GM21528 (cell line): ENCODE results near the gene COL6A3.
"Not testable (repeated sequence)": the region's sequence is repeated elsewhere in the genome, so short reads cannot be mapped to it uniquely, and the experiment has no call there.

ENCODE experiments used
- ATAC-seq: cut with Tn5 transposase; IDR thresholded peaks from one replicate; pipeline ENCODE4 v1.9.1; 2021; ENCODE audit warnings: mild to moderate bottlenecking, moderate library complexity; ENCODE audit not compliant: unreplicated experiment, low FRiP score

Gene COL6A3

DNA sequence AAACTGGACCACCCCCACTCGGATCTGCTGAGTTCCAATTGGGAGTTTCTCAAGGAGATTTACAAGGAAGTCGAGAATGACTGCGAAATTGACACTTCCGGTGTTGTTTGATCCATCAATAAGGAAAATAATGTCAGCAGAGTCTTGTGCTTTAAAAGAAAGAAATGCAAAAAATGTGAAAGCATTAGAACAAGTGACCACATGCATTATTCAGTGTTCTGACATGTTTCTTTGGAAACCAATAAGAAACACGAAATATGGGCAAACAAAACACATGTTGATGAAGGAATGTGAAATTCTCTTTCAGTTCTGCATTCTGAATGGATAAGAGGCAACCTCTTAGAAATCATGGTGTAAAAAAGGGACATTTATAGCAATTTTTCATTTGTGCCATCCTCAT is 25.9 kb downstream of the COL6A3 start:
- no peak for ATAC-seq

DNA sequence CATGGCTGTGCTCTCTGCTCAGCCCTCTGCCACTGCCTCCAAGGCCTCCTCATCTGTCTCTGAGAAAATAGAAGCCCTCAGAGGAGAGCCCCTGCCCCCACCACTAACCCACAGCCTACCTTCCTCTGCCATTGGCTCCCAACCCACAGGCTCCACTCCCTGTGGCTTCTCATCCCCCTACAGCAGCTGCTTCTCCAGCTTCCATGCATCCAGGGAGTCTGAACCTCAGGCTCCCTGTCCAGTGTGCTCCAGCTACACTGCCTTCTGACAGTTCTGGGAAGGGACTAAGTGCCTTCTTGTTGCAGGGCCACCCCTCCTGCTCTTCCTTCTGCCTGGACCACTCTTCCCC is 29.3 kb downstream of the COL6A3 start:
- ATAC-seq: no peak

DNA sequence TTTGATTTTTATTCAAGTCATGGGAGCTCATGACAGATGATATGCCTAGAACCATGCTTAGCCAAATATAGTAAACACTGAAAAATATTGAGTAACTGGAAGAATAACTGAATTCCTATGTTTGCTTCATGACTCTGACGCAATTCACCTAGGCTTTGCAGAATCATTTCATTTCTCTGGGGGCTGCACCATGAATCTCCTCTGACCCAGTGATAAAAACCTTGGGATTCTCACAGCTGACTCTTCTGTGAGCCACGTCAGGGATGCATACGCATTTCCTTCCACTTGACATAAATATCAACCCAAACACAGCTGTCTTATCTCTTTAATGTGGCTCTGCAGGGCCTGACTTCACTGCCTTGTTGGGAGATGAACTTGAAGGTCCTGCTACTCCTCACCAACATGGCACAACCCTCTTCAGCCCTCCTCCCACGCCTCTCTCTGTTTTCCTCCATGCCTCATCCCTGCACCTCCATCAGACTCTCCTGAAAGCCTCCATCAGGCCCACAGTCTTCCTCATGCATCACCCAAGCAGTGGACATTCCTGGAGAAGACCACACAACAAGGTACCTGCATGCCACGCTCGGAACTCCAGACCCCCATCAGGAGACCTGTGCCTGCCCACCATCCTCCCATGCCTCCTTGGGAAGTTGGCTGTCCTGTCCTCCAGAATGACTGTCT is 29.8 kb downstream of the COL6A3 start:
- ATAC-seq: no peak

DNA sequence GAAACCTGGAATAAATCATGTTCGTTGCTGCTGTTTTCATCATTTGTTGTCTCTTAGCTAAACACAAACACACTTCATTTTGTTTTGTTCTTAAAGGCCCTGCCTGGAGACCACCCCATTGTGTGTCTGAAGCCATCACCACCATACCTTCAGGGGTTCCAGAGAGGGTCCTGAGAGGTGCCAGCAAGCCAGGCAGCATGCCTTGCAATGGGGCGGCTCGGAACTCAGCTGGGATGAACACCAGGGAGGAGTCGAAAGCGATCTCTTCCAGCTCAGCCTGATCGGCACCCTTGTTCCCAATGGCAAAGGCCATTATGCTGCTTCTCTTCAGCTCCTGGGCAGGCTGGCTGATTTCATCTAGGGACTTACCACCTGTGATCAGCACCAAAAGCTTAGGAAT is 33.2 kb downstream of the COL6A3 start:
- ATAC-seq: no peak

DNA sequence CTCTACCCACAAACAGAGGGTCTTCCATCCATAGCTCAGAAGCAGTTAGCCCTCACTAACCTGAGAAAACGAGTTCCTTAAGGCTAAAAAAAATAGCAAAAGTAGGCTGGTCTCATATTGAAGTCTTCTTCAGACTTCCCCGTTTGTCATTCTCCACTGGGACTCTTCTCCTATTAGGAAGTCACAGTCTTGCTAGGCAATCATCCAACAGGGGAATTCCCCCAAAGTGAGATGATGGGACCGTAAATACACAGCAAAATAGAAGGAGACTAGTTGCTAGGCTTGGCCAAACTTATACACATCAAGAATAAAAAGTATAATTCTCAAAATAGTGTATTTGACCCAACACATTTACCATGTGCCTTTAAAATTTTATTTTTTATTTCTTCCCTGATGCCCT is 34.3 kb downstream of the COL6A3 start:
- no peak for ATAC-seq

DNA sequence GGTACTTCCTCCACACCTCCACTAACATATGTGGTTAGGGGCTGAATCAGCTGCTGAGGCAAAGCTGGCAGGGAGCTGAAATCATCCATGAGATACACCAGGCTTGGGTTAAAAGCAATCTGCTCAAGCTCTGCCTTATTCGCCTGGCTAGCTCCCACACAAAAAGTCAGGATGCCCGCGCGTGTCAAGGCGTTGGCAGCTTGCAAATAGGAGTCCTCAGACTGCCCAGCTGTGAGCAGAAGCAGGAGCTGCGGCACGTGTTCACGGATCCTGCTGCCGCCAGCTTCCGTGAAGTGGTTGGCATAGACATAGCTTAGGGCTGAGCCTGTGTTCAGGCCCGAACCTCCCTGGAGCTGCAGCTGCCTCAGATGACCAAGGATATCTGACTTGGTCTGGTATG is 35.3 kb downstream of the COL6A3 start:
- ATAC-seq: no peak

DNA sequence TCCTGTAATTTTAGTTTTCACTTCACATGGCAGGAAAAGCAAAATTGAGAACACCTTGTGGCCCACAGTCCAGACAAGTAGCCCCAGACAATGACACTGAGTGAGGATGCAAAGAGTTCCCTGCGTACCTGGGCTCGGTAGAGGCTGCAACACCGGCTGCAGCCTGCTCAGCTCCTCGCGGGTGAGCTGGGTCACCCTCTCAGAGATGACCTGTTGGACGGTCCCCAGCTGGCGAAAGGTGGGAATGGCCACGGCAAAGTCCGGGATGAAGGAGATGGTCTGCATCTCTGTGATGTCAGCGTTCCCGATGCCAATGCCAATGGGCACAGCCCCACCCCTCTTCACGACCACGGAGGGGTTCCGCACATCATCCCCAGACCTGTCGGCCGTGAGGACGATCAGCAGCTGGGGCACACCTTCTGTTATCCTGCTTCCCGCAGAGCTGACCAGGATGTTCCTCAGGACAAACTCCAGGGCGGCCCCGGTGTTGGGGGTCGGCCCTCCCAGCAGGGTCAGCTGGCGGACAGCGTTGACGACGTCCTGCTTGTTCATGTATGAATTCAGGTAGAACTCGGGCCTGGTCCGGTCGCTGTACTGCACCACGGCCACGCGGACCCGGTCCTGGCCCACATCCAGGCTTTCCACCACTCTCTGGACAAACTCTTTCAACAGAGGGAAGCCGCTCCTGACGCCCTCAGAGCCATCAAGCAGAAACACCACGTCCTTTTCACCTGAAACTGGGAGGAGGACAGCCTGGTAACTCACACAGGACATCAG is 39.5 kb downstream of the COL6A3 start:
- ATAC-seq: no peak

DNA sequence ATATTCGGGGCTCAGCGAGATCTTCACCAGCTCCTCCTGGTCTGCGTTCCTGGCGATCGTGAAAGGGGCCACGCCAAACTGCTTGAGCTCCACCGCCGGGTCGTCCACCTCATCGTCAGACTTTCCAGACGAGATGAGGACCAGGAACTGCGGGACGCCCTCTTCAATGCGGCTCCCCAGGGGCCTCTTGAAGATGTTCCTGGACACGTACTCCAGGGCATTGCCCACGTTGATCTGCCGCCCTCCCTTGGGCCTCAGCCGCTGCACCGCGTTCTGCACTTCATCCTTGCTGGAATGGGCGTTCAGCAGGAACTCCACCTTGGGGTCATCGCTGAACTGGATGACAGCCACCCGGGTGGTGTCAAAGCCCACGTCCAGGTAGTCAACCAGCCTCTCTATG is 42.1 kb downstream of the COL6A3 start:
- ATAC-seq: no peak

DNA sequence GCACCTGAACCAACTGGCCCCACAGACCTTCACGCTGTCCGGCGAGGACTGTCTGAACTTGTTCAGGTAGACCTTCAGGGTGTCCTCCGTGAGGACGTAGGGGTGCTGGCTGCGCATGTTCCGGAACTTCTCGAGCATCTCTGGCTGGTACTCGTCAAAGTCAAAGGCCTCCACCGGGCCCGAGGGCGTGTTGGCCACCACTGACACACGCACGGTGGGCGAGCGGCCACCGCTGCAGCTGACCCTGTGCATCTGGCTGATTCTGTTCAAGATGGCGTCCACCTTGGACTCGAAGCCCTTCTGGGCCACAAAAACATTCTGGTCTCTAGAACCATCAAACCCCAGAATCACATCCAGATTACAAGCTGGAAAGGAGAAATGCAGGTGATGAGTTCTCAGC is 48.3 kb downstream of the COL6A3 start:
- ATAC-seq: no peak

DNA sequence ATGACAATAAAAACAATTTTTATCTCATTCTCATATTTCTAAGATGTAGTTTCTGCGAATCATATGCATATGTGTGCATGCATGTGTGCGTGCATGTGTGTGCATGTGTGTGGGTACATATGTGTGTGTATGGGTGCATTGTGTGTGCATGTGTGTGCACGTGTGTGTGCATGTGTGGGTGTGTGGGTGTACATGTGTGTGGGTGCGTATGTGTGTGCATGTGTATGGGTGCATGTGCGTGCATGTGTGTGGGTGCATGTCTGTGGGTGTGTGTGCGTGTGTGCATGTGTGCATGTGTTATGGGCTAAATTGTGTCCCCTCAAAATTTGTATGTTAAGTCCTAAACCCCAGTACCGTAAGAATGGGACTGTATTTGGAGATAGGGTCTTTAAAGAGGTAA is 49.3 kb downstream of the COL6A3 start:
- ATAC-seq: no peak

DNA sequence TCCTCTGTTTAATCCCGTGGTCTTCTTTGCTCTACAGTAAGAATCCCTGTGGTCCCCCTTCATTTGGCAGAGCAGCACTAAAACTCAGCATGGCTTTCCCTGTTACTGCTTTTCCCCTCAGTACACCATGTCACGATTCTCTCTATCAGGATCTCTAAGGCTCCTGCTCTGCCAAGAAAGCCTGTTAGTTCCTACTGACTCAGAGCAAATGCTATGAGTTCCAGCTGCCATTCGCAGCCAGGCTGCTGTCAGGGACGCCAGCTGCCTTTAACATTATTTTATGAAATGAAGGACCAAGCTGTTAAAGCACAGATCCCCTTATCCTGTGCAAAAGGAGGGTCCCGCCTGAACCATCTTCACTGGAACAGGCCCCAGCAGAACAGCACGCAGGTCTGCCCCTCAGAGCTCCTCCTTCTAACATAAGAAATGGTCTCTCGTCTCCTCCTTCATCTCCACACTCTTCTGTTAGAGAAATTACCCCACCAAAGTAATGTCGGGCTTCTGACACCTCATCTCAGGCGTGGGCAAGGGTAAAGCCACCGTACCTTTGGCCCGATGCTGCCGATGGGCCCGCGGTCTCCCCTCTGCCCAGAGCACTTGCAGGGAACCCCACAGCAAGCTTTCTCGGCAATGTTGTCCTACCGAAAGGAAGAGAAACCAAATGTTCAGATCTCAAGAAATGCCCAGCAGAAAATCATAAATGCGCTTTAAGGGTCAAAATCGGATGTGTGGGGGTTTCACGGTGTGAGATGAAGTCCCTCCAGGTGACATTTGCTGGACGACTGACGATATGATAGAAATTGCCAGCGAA is 52.6 kb downstream of the COL6A3 start:
- ATAC-seq: no peak

DNA sequence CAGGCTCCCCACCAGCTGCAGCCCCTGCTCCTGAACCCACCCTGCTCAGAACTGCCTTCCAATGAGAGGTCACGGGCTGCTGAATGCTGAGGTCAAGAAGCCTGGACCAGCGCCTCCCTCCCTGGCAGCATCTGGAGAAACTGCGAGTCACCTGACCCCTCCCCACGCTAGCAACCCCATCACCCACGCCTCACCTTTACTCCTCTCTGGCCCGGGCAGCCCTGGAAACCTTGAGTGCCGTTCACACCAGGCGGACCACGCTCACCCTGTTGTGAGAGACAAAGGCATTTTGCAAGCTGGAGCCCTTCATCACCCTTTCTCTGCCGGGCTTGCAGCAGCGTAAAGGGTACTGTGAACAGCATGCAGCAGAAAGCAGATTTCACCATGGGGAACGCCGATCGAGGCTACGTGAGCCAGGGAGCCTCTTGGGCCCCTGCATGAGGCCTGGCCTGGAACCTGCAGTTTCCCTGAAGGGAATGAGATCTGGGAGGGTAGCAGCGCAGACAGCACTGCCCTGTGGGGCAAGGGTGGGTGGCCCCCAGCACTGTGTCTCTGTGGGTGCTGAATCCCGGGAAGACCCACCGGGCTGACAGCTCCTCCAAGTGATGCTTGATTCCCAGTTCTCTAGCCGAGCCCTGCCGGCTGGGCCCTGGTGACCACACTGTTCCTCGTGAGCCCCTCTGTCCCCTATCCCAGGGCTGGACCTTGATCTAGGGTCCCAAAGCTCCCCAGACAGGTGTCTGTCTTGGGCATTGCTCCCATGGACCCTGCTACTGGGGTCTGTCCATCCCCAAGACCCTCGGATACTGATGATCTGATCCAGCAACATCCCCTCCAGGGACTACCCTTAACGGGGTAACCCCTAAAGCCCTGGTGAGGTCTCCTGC is 53.8 kb downstream of the COL6A3 start:
- no peak for ATAC-seq

DNA sequence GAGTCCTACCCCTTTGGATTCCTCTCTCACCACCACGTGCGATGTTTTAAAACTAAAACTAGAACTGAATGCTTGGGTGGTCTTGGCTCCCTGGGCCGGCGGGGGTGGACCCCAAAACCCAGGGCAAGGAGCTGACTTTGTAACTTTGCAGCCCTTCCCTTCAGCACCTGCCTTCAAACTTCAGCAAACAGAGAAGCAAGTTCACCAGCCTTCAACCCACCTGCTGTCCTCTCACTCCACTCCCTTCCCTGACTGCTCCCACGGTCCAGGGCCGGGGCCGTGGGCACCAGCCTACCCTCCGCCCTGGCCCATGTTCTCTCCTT is 54.5 kb downstream of the COL6A3 start:
- ATAC-seq: no peak

DNA sequence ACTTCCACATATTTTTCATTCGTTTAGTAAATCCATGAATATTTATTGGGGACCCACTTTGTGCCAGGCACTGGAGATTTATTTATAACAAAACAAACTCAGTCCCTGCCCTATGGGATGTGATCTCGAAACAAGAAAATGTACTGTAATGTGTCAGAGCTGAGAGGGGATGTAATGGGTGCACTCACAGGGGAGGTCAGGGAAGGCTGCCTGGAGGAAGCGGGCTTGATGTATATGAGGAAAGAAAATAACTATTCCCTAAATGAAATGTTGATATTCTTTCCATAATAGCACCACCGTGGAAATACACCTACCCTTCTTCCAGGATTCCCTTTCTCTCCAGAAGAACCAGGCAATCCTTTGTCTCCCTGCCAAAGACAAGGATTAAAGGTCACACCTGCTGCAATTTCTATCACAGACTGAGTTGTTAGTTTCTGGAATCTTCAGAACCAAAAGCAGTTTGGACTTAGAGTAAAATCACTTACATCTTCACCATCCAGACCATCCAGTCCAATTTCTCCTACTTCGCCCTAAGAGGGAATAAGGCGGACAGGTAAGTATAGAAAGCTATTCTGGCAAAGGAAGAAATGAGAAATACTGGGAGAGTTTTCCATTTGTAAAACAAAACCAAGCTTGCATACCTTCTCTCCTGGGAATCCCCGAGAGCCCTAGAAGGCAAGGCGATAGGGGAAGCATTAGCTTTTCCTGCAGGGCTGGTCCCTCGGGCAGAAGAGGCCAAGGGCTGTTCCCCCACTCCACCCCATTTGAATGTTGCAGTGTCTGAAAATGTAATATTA is 55.0 kb downstream of the COL6A3 start:
- ATAC-seq: no peak

DNA sequence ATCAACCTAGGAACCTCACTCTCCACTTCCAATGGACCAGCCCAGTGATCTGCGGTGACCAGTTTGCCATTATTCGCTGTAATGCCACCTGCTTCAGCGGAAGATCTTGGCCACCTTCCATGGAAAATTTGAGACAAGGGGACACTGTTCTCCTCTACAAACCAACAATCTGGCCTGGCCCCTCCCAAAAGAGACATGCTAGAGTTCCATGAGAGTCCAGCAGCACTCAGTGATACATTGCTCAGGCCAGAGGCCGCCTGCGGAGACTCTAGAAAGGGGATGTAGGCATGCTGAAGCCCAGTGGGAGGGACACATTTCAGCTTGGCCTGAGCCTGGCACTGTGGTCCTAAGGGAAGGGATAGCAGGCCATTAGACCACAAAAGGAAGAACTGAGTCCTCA is 58.3 kb downstream of the COL6A3 start:
- no peak for ATAC-seq

DNA sequence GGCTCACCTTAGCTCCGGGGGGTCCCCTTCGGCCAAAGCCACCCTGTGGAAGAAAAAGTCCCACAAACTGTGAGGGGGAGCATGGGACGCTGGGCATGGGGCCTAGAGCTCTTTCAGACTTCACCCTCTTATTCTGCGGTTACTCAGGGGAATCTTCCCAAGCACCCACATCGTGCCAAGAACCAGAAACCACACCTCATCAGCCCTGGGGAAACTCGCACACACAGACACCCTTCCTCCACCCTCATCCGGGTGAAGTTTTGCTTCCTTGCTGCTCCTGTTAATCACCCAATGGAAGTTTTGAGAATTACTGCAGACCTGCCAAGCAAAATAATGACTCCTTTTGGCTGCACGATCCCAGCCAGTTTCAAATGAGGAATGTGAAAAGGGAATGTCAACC is 59.1 kb downstream of the COL6A3 start:
- ATAC-seq: no peak

DNA sequence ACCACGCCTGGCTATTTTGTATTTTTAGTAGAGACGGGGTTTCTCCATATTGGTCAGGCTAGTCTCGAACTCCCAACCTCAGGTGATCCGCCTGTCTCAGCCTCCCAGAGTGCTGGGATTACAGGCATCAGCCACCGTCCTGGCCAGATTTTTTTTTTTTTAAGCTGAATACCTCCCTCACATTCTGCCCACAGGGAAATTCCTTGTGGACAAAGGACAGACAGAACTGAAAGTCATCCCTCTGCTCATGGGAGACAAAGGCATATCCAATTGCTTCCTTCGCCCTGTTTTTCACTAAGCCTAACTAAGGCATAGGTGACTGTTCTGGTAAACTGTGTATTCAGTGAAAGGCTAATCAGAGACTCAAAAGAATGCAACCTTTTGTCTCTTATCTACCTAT is 59.8 kb downstream of the COL6A3 start:
- ATAC-seq: not testable (repeated sequence)

DNA sequence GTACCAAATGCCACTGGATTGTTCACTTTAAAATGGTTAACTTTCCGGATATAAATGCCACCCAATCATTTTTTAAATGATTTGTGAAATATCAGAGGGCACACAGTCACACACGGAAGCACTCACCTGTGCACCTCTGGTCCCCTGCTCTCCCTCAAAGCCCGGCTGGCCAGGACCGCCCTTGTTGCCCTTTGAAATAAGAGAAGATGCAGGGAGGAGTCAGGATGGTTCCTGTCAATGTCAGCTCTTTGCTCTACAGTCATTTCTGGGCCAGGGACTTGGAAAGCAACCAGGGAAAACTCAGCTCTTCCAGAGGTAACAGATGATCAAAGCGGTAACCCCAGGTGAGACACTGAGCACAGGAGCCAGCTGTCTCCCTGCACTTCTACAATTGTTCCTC is 60.7 kb downstream of the COL6A3 start:
- ATAC-seq: no peak

DNA sequence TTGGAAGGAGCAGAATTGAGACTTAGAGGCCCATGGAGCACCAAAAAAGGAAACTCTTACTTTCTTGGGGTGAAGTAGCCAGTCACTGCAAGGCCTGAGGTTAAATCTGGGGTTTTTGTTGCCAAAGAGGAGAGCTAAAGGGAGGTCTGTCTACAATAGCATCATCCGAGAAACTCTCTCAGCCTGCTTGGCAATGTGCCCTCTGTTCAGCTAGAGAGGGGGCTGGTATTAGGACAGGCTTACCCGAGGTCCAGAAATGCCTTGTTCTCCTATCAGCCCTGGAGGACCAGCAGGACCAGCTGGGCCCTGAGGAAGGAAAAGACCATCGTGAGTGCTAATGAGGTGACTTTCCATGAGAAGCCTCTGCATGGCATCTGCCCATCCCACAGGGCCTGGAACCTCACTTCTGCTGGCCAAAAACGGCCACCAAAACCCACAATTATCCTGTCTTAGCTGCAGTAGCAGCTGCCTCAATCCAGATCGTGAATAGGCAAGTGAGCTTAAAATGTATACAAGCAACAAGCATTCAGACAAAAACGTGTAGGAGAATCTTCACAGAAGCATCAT is 61.6 kb downstream of the COL6A3 start:
- ATAC-seq: no peak

DNA sequence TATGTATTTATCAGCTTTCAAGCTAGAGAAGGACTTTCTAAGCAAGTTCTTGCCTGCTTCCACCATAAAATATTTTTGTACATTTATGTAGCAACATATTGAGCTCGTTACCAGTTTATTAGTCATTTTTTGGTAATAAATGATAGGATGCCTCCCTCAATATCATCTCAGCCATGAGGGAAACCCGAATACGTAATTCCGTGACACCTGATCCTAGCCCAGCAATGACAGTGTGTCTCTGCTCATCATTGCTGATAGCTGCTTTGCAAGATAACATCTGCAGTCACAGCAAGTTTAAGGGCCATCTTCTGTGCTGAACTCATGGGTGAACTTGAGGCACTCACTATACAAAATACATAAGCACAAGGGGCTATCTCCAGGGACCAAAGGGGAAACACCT is 62.2 kb downstream of the COL6A3 start:
- no peak for ATAC-seq
